DND-41 (cell line): Measurements from ENCODE around the gene KCNT1.

ENCODE experiments used
- ATAC-seq: fragments of 200-7000 bp; cut with Tn5 transposase; 3 replicates; pipeline ENCODE4 v1.9.1; 2021; ENCODE audit warnings: low read depth; ENCODE audit not compliant: insufficient read depth
- DNase-seq: peaks from one replicate; pipeline ENCODE4 v3.0.0-alpha.2; 2020
- H2AFZ ChIP-seq: 2 replicates; pipeline ENCODE4 v1.6.0; 2012; ENCODE audit warnings: low read depth, low read length
- H3K27ac ChIP-seq: 2 replicates; pipeline ENCODE4 v1.5.1; 2012; ENCODE audit warnings: low read length, inconsistent platforms
- H3K27me3 ChIP-seq: fragments of 200-600 bp; sonication (generic); 2 replicates; pipeline ENCODE4 v1.6.0; 2012; ENCODE audit warnings: low read length, mild to moderate bottlenecking, inconsistent platforms; ENCODE audit not compliant: insufficient read depth, poor library complexity
- H3K36me3 ChIP-seq: 2 replicates; pipeline ENCODE4 v1.5.1; 2012; ENCODE audit warnings: low read length, inconsistent platforms; ENCODE audit not compliant: insufficient read depth
- H3K4me1 ChIP-seq: 2 replicates; pipeline ENCODE4 v1.5.1; 2012; ENCODE audit warnings: mild to moderate bottlenecking, low read length; ENCODE audit not compliant: insufficient read depth
- H3K4me2 ChIP-seq: 2 replicates; pipeline ENCODE4 v1.6.0; 2012; ENCODE audit warnings: mild to moderate bottlenecking, moderate library complexity, low read length, inconsistent platforms; ENCODE audit not compliant: insufficient read depth
- H3K4me3 ChIP-seq, 2 experiments: fragments of 200-600 bp in 1 of 2; shearing (Covaris generic) in 1 of 2; 2 replicates each; pipeline ENCODE4 v1.5.1; 2012 to 2016; ENCODE audit warnings: inconsistent platforms in 2 of 2, low read length in 2 of 2, mild to moderate bottlenecking in 2 of 2, low read depth in 1 of 2, moderate library complexity in 1 of 2
- H3K79me2 ChIP-seq: 2 replicates; pipeline ENCODE4 v1.6.0; 2012; ENCODE audit warnings: low read length, inconsistent platforms; ENCODE audit not compliant: insufficient read depth
- H3K9ac ChIP-seq: 2 replicates; pipeline ENCODE4 v1.6.0; 2012; ENCODE audit warnings: low read depth, mild to moderate bottlenecking, inconsistent platforms, low read length, moderate library complexity
- H3K9me3 ChIP-seq: 2 replicates; pipeline ENCODE4 v1.5.1; 2012; ENCODE audit warnings: low read length, moderate library complexity, mild to moderate bottlenecking, inconsistent platforms; ENCODE audit not compliant: insufficient read depth, severe bottlenecking
- H4K20me1 ChIP-seq: 2 replicates; pipeline ENCODE4 v1.6.0; 2012; ENCODE audit warnings: low read length; ENCODE audit not compliant: insufficient read depth
- EZH2 ChIP-seq: IDR thresholded peaks from 3 replicates; pipeline ENCODE4 v1.6.1; 2012; ENCODE audit warnings: borderline replicate concordance, low read depth, mild to moderate bottlenecking, moderate library complexity, low read length, inconsistent platforms; ENCODE audit not compliant: severe bottlenecking
- TF ChIP-seq, protein P1 (sequence below): IDR thresholded peaks from 2 replicates; pipeline ENCODE4 v1.5.1; 2012; ENCODE audit warnings: borderline replicate concordance, low read length, moderate library complexity, mild to moderate bottlenecking; ENCODE audit not compliant: poor library complexity, severe bottlenecking; ENCODE audit errors: extremely low read depth

Gene KCNT1

DNA sequence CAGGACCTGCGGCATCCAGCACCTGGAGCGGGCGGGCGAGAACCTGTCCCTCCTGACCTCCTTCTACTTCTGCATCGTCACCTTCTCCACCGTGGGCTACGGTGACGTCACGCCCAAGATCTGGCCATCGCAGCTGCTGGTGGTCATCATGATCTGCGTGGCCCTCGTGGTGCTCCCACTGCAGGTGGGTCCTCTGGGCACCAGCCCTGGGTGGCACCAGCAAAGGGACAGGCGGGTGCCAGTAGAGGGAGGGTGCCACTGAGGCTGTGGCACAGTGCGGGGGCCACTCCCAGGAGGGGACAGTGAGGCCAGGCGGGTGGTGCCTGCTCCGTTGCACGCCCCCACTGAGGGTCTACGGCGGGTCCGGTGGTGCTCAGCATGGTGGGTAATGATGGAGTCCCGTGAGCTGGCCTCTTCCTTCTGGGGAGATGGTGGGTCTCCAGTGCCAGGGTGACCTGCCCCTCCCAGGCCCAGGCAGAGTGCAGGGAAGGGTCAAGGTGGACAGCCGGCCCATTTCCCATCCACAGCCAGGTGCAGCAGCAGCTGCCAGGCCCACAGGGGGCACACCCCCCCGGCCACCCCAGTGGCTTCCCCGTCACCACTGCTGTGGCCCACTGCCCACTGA lies 57.8 kb downstream of the KCNT1 start:
- H3K4me3 ChIP-seq: no peak overlapping the region
- no peaks in the 10 kb centered on the region for H3K27me3 ChIP-seq
- H3K36me3 ChIP-seq: no peaks in the 10 kb centered on the region
- TF ChIP-seq, protein P1, sequence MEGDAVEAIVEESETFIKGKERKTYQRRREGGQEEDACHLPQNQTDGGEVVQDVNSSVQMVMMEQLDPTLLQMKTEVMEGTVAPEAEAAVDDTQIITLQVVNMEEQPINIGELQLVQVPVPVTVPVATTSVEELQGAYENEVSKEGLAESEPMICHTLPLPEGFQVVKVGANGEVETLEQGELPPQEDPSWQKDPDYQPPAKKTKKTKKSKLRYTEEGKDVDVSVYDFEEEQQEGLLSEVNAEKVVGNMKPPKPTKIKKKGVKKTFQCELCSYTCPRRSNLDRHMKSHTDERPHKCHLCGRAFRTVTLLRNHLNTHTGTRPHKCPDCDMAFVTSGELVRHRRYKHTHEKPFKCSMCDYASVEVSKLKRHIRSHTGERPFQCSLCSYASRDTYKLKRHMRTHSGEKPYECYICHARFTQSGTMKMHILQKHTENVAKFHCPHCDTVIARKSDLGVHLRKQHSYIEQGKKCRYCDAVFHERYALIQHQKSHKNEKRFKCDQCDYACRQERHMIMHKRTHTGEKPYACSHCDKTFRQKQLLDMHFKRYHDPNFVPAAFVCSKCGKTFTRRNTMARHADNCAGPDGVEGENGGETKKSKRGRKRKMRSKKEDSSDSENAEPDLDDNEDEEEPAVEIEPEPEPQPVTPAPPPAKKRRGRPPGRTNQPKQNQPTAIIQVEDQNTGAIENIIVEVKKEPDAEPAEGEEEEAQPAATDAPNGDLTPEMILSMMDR: no peak
- TF ChIP-seq EZH2: no peak
- H3K4me1 ChIP-seq: no peaks in the 10 kb centered on the region
- no peaks in the 10 kb centered on the region for H3K9me3 ChIP-seq
- ATAC-seq: no peak
- no peaks in the 10 kb centered on the region for H3K79me2 ChIP-seq
- no peak overlapping the region for H3K27ac ChIP-seq
- DNase-seq: no peak
- no peak overlapping the region for H2AFZ ChIP-seq
- no peak overlapping the region for H3K4me2 ChIP-seq
- H3K9ac ChIP-seq: no peak overlapping the region
- no peaks in the 10 kb centered on the region for H4K20me1 ChIP-seq

DNA sequence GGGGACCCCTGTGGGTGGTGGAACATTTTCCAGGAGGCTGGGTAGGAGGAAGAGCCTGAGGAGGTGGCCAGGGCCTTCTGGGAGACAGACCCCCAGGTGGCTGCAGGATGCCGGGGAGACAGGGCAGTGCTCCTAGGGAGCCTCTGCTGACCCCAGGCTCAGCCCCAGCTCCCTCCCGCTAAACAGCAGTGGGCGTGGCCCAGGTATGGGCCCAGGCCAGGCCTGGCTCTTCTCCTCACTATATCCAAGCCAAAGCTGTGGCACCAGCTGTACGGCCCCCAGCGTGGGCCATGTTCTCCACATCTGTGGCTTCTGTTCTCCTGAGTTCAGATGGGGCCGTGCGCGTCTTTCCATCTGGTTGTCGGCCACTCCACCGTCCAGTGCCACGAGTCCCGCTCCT lies 58.5 kb downstream of the KCNT1 start:
- Histone ChIP-seq H3K9ac (no peak overlapping the region), H3K36me3 (no peaks in the 10 kb centered on the region), H4K20me1 (no peaks in the 10 kb centered on the region), H3K79me2 (no peaks in the 10 kb centered on the region), H3K4me1 (no peaks in the 10 kb centered on the region), H3K27me3 (no peaks in the 10 kb centered on the region), H3K27ac (no peak overlapping the region), H3K9me3 (no peaks in the 10 kb centered on the region), H3K4me3 (no peak overlapping the region), H3K4me2 (no peak overlapping the region), H2AFZ (no peak overlapping the region)
- no peak for TF ChIP-seq EZH2
- TF ChIP-seq, protein P1: no peak
- ATAC-seq: no peak
- no peak for DNase-seq

DNA sequence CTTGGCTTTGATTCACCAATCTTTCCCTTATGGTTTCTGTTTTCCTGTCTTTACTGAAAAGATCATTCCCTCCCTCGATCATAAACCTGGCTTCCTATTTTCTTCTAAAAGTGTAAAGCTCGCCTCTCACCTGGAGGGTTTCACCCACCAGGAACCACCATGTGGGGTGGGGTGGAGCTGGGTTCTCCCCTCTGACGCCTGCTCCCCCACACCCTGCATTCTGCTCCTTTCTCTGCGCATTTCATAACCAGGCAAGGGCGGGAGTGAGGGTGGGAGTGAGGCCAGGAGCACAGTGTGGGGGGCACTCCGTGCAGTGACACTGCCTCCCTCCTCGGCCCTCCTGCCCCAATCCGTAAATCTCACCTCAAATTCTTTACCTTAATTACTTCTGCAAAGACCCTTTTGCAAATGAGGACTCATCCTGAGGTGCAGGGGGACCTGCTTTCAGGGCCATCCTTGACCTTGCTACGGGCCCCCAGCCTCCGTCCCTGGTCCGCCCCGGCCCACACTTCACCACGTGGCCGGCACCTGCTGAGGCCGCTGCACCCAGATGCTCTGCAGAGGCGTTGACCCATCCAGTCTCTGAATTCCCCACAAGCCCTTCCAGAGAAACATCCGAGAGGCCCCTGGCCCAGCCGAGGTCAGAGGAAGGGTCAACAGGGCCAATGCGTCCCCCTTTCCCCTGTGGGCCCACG lies 59.3 kb downstream of the KCNT1 start:
- Histone ChIP-seq H3K79me2 (no peaks in the 10 kb centered on the region), H3K4me2 (no peak overlapping the region), H4K20me1 (no peaks in the 10 kb centered on the region), H3K36me3 (no peaks in the 10 kb centered on the region), H3K4me3 (no peak overlapping the region), H2AFZ (no peak overlapping the region), H3K9me3 (no peaks in the 10 kb centered on the region), H3K27ac (no peak overlapping the region), H3K27me3 (no peaks in the 10 kb centered on the region), H3K9ac (no peak overlapping the region), H3K4me1 (no peaks in the 10 kb centered on the region)
- no peak for ATAC-seq
- TF ChIP-seq, protein P1: no peak
- no peak for TF ChIP-seq EZH2
- DNase-seq: no peak
